A673 (cell line): ENCODE measurements around the gene ADCY6.

ENCODE experiments used
- EZH2 ChIP-seq: fragments of 200-600 bp; sonication (generic); IDR thresholded peaks from 2 replicates; pipeline ENCODE4 v1.6.1; 2017; ENCODE audit warnings: borderline replicate concordance, low read depth, mild to moderate bottlenecking, mixed read lengths, antibody characterized with exemption, low read length; ENCODE audit not compliant: poor library complexity, severe bottlenecking
- TF ChIP-seq, protein P1 (sequence below): fragments of 300-800, 200-600 bp; sonication (generic); conservative IDR thresholded peaks from 2 replicates; pipeline ENCODE4 v1.5.1; 2017; ENCODE audit warnings: low read depth, mild to moderate bottlenecking, antibody characterized with exemption, low read length, moderate library complexity, mixed read lengths

DNA sequence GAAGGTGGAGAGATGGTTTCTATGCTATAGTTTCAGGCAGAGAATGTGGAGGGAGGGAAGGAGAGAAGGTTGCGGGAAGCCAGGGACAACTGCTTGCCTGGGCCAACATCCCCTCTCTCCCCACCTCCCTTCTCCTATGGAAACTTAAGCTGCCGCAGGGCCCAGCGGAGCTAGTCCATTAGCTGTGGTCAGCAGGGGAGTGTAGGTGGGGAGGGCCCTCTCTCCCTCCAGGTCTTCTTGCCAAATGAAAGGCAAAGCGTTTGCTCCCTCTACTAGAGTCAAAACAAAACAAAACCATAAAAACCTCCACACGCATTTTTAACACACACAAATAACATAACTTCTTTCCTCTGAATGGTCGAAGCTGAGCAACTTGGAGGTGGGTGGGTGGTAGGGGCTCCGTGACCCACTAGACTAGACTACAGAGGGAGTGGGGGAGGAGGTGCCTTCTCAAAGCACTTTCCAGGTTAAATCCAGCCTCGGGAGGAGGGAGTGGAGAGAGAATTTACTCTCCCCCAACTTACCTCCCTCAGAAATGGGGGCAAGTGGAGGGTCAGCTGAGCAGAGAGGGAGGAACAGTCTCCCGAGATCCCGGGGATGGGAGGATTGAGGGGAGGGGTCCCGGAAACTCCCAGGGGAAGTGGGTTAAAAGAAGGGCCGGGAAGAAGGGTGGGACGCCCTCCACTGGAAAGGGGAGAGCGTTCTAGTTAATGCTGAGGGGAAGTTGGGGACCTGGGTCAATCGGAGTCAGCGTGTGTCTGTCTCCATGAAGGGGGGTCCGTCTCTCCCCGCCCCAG lies 24.8 kb upstream of the ADCY6 start:
- TF ChIP-seq, protein P1, sequence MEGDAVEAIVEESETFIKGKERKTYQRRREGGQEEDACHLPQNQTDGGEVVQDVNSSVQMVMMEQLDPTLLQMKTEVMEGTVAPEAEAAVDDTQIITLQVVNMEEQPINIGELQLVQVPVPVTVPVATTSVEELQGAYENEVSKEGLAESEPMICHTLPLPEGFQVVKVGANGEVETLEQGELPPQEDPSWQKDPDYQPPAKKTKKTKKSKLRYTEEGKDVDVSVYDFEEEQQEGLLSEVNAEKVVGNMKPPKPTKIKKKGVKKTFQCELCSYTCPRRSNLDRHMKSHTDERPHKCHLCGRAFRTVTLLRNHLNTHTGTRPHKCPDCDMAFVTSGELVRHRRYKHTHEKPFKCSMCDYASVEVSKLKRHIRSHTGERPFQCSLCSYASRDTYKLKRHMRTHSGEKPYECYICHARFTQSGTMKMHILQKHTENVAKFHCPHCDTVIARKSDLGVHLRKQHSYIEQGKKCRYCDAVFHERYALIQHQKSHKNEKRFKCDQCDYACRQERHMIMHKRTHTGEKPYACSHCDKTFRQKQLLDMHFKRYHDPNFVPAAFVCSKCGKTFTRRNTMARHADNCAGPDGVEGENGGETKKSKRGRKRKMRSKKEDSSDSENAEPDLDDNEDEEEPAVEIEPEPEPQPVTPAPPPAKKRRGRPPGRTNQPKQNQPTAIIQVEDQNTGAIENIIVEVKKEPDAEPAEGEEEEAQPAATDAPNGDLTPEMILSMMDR, result no peak
- TF ChIP-seq EZH2, result no peak
